HEK293T (cell line): ENCODE results near the gene NDUFS6.

ENCODE experiments used
- CTBP1 ChIP-seq: fragments of 450-650 bp; IDR thresholded peaks from 2 replicates; pipeline ENCODE4 v1.6.1; 2016; ENCODE audit warnings: borderline replicate concordance
- HDGF ChIP-seq: fragments of 450-650 bp; IDR thresholded peaks from 2 replicates; pipeline ENCODE4 v1.6.1; 2017; ENCODE audit warnings: antibody characterized with exemption, borderline replicate concordance
- PKNOX1 ChIP-seq: fragments of 450-650 bp; IDR thresholded peaks from 2 replicates; pipeline ENCODE4 v1.6.1; 2016
- SP1 ChIP-seq: fragments of 450-650 bp; IDR thresholded peaks from 2 replicates; pipeline ENCODE4 v1.6.1; 2017
- ZNF384 ChIP-seq: fragments of 450-650 bp; IDR thresholded peaks from 2 replicates; pipeline ENCODE4 v1.6.1; 2016

GRCh38 chr5:1836176-1836890 lies 35.1 kb downstream of the NDUFS6 start:
- TF ChIP-seq HDGF (no peak), ZNF384 (no peak), SP1 (no peak), PKNOX1 (no peak), CTBP1 (no peak)
